ENCODE results near the gene WDR70.

- TF ChIP-seq POLR2A (IDR thresholded peaks at IDR 0.05) (no peak), CTCF (IDR thresholded peaks at IDR 0.05) (no peak)
These were observed 391.7 kb downstream of the WDR70 start for GRCh38 chr5:37770786-37771185.
